Stomach smooth muscle (tissue), 2 donors: Measurements from ENCODE around the gene MAPK8IP3.

Experiments
- H3K27ac ChIP-seq: one replicate; pipeline ENCODE4 v1.7.0; 2013; ENCODE audit warnings: mild to moderate bottlenecking, low read length, inconsistent platforms
- H3K27me3 ChIP-seq, 2 donors: one replicate each; pipeline ENCODE4 v1.7.0; 2013; ENCODE audit warnings: low read length in 2 of 2; ENCODE audit not compliant: insufficient read depth in 2 of 2, control insufficient read depth in 1 of 2
- H3K36me3 ChIP-seq, 2 donors: one replicate each; pipeline ENCODE4 v1.7.0; 2013; ENCODE audit warnings: low read length in 2 of 2; ENCODE audit not compliant: control insufficient read depth in 2 of 2, insufficient read depth in 2 of 2
- H3K4me1 ChIP-seq: one replicate; pipeline ENCODE4 v1.7.0; 2013; ENCODE audit warnings: low read length; ENCODE audit not compliant: control insufficient read depth, insufficient read depth
- H3K4me3 ChIP-seq, 2 donors: one replicate each; pipeline ENCODE4 v1.7.0; 2013; ENCODE audit warnings: low read length in 2 of 2
- H3K9ac ChIP-seq, 2 donors: one replicate each; pipeline ENCODE4 v1.7.0; 2013; ENCODE audit warnings: low read length in 2 of 2, mild to moderate bottlenecking in 1 of 2
- H3K9me3 ChIP-seq, 2 donors: one replicate each; pipeline ENCODE4 v1.7.0; 2013; ENCODE audit warnings: low read length in 2 of 2; ENCODE audit not compliant: control insufficient read depth in 2 of 2
- donor health status: healthy.
- donor health status: Pancreatic carcinoma.

MAPK8IP3 gene

GRCh38 chr16:1775006-1775845, 69.2 kb downstream of the MAPK8IP3 start:
- H3K9ac ChIP-seq = no peak overlapping the region
- H3K27ac ChIP-seq = no peak overlapping the region
- peaks cover 0 to 16% of the 10 kb centered on the region in 2 donors for H3K36me3 ChIP-seq
- no peak overlapping the region for H3K4me3 ChIP-seq
- H3K9me3 ChIP-seq = no peaks in the 10 kb centered on the region
- H3K27me3 ChIP-seq = no peaks in the 10 kb centered on the region
- H3K4me1 ChIP-seq = peaks cover 39% of the 10 kb centered on the region

DNA sequence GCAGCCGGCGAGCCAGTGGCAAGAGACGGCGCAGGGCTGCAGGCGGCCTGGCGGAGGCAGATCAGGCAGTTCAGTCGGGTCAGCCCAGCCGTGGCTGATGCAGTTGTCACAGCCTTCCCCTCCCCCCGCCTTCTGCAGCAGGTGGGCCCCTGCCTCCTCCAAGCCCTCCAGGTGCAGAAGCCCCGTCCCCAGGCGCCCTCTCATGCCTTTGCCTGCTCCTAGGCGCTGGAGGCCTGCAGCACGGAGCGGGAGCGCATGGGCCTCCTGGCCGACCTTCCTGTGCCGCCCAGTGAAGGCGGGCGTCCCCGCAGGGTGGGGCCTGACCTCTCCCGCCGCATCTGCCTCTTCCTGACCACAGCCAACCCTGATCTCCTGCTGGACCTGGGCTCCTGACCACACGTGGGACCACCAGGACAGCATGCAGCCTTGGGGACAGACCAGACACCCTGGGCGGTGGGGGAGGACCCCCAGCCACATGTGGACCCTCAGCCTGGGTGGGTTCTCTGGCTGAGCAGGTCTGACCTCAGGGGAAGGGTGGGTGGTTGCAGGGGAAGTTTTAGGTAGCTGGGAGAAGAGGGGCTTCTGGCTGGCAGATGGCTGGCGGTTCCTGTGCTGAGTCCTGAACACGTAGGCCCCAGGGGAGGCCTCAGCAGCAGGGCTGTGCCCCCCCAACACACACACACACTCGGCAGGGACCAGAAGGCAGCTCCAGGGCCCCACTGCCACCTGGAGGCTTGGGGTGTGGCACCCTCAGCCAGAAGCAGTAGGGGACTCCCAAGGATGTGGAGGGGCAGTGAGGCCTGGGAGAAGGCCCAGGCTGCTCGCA, 70.1 kb downstream of the MAPK8IP3 start:
- H3K9ac ChIP-seq = no peak overlapping the region
- H3K9me3 ChIP-seq = no peaks in the 10 kb centered on the region
- H3K4me1 ChIP-seq = peaks cover 37% of the 10 kb centered on the region
- no peaks in the 10 kb centered on the region for H3K27me3 ChIP-seq
- peaks cover 0 to 19% of the 10 kb centered on the region in 2 donors for H3K36me3 ChIP-seq
- H3K4me3 ChIP-seq = no peak overlapping the region
- H3K27ac ChIP-seq = no peak overlapping the region

DNA sequence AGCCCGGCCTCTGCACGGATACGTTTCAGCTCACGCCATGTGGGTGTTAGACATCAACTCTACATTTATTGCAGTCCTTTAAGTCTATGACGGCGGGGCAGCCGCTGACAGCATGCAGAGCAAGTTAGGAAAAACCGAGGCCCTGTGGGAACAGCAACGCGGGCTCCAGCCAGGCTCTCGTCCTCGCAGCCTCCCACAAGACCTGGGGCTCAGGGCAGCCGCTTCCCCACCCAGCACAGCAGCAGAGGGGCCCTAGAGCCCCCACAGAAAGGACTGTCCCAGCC, 70.6 kb downstream of the MAPK8IP3 start:
- Histone ChIP-seq H3K4me1 (peaks cover 43% of the 10 kb centered on the region), H3K9ac (no peak overlapping the region), H3K27ac (no peak overlapping the region), H3K27me3 (no peaks in the 10 kb centered on the region), H3K36me3 (peaks cover 0 to 21% of the 10 kb centered on the region in 2 donors), H3K4me3 (no peak overlapping the region), H3K9me3 (no peaks in the 10 kb centered on the region)

DNA sequence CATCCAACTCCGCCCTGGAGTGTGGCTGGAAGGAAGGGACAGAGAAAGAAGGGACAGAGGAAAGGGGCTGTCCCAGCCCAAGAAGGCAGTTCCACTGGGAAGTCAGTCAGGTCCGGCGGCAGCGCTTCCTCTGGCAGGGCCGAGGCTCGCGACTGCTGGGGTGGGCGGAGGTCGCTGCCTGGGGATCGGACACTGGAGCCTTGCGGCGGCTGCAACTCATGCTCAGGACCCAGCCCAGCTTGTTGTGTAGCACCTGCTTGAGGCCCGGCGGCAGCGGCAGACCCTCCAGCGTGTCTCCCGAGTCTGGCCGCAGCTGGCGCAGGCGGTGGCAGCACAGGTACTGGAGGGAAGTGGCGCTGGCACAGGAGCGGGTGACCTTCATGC, 71.0 kb downstream of the MAPK8IP3 start:
- H3K4me1 ChIP-seq = peaks cover 43% of the 10 kb centered on the region
- H3K4me3 ChIP-seq = no peak overlapping the region
- H3K36me3 ChIP-seq = peaks cover 0 to 21% of the 10 kb centered on the region in 2 donors

DNA sequence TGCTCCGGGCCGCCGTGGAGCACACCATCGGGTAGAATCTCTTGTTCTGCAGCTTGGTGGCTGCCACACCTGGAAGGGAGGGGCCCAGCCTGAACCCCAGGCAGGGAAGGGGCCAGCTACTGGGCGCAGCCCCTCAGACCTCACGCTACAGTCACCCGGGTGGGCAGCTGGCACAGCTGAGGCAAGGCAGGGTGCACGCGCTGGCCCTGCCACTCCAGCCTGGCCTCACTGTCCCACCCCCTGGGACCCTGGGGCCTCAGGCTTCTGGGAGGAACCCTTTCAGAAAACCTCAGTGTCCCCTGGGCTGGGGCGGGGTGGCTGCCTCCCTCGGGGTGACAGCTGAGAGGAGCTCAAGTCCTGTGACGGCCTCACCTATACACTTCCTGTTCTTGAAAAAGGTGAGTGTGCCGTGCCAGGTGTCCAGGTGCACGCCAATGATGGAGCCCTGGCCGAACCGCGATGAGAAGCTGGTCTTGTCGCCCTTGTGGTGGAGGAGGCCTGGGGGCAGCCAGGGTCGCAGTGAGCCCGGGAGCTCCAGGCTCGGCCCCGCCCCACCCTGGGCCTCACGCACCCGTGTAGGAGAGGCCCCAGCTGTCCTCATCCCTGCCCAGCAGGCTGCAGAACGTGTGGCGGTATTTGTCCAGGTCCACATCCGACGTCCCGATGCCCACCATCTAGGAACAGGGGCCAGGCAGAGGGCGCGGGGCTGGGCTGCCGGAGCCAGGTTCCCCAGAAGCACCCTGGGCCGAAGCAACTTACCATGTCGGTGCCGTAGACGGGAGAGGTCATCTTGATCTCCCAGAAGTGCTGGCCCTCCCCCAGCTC, 71.6 kb downstream of the MAPK8IP3 start:
- H3K4me1 ChIP-seq = peaks cover 38% of the 10 kb centered on the region
- no peak overlapping the region for H3K4me3 ChIP-seq
- no peaks in the 10 kb centered on the region for H3K9me3 ChIP-seq
- H3K9ac ChIP-seq = no peak overlapping the region
- no peaks in the 10 kb centered on the region for H3K27me3 ChIP-seq
- peaks cover 0 to 21% of the 10 kb centered on the region in 2 donors for H3K36me3 ChIP-seq
- no peak overlapping the region for H3K27ac ChIP-seq

More for the DNA sequence above, 71.0 kb downstream of the MAPK8IP3 start:
- no peak overlapping the region for H3K9ac ChIP-seq
- H3K27me3 ChIP-seq = no peaks in the 10 kb centered on the region
- no peak overlapping the region for H3K27ac ChIP-seq
- H3K9me3 ChIP-seq = no peaks in the 10 kb centered on the region

- H3K27ac ChIP-seq = no peak overlapping the region
- H3K9ac ChIP-seq = no peak overlapping the region
- H3K4me3 ChIP-seq = no peak overlapping the region
- H3K4me1 ChIP-seq = peaks cover 41% of the 10 kb centered on the region
- no peaks in the 10 kb centered on the region for H3K9me3 ChIP-seq
- peaks cover 0 to 21% of the 10 kb centered on the region in 2 donors for H3K36me3 ChIP-seq
- H3K27me3 ChIP-seq = no peaks in the 10 kb centered on the region
Measured at GRCh38 chr16:1778200-1779179, 72.5 kb downstream of the MAPK8IP3 start.

- peaks cover 0 to 21% of the 10 kb centered on the region in 2 donors for H3K36me3 ChIP-seq
- no peak overlapping the region for H3K9ac ChIP-seq
Measured at GRCh38 chr16:1779234-1779701, 73.3 kb downstream of the MAPK8IP3 start.

DNA sequence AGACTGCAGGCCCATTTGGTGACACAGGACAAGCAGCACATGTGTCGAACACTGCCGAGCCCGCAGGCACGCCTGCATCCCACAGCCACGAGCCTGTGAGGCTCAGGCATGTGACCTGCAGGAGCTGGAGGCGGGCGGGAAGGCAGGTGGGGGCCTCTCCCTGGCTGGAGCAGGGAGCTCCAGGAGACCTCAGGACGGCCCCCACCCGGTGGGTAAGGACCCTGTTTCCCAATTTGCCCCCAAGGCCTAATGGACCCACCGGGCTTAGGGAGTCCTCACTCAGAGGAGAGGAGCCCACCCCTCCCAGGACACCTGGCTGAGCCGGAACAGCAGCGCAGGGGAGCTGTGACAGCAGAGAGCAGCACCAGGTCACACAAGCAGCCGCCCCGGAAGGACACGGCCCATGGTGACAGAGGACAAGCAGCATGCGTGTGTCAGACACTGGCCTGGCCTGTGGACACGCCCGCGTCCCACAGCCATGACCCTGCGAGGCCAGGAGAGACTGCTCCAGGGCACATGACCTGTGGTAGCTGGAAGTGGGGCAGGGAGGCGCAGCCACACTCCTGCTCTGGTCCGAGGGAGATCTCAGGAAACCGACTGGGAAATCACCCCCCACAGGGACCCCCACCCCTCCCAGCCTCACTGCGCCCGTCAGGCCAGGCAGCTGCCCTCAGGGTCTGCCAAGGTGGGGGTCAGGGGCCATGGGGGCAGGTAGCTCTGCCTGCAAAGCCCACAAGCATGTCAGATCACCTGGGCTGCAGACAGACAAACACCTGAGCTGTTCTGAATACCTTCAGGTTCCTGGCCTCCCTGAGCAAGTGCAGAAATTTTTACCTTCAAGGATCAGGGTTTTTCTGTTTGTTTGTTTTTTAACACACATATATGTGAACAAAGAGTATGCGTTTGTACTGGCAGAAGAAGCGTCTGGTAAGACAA, 74.0 kb downstream of the MAPK8IP3 start:
- H3K36me3 ChIP-seq = peaks cover 0 to 22% of the 10 kb centered on the region in 2 donors
- H3K9ac ChIP-seq = no peak overlapping the region
- no peaks in the 10 kb centered on the region for H3K9me3 ChIP-seq
- no peak overlapping the region for H3K27ac ChIP-seq
- H3K4me1 ChIP-seq = peaks cover 34% of the 10 kb centered on the region
- no peak overlapping the region for H3K4me3 ChIP-seq
- no peaks in the 10 kb centered on the region for H3K27me3 ChIP-seq

More at GRCh38 chr16:1779234-1779701, 73.3 kb downstream of the MAPK8IP3 start:
- Histone ChIP-seq H3K27me3 (no peaks in the 10 kb centered on the region), H3K9me3 (no peaks in the 10 kb centered on the region), H3K4me1 (peaks cover 40% of the 10 kb centered on the region), H3K4me3 (no peak overlapping the region), H3K27ac (no peak overlapping the region)

- H3K36me3 ChIP-seq = peaks cover 3 to 21% of the 10 kb centered on the region in 2 donors
- H3K27ac ChIP-seq = no peak overlapping the region
- H3K4me1 ChIP-seq = peaks cover 37% of the 10 kb centered on the region
- H3K9ac ChIP-seq = no peak overlapping the region
- H3K27me3 ChIP-seq = no peaks in the 10 kb centered on the region
- H3K4me3 ChIP-seq = no peak overlapping the region
- no peaks in the 10 kb centered on the region for H3K9me3 ChIP-seq
Measured at GRCh38 chr16:1780677-1781072, 74.7 kb downstream of the MAPK8IP3 start.
